HEK293T (cell line): Measurements from ENCODE around the gene GABPB2.

Experiments used
- CTCF ChIA-PET: fragments of 350-600 bp; formaldehyde crosslinking; extraction: SDS; loops from one replicate; lab custom pipeline; 2021; ENCODE audit warnings: antibody characterized with exemption, inconsistent platforms; lab: Yijun Ruan, JAX
- POLR2A ChIA-PET: fragments of 350-600 bp; formaldehyde crosslinking; extraction: SDS; loops from one replicate; lab custom pipeline; 2020; ENCODE audit warnings: antibody characterized with exemption, inconsistent platforms; lab: Yijun Ruan, JAX
- DNase-seq: peaks from one replicate; pipeline ENCODE4 v3.0.0; 2012; ENCODE audit warnings: mixed read lengths; ENCODE audit errors: extremely low spot score
- ARNT ChIP-seq: fragments of 450-650 bp; IDR thresholded peaks from 2 replicates; pipeline ENCODE4 v1.6.1; 2017; ENCODE audit warnings: mild to moderate bottlenecking
- BHLHE40 ChIP-seq: fragments of 450-650 bp; IDR thresholded peaks from 2 replicates; pipeline ENCODE4 v1.6.1; 2016; ENCODE audit warnings: mild to moderate bottlenecking, moderate library complexity, borderline replicate concordance
- CTBP1 ChIP-seq: fragments of 450-650 bp; IDR thresholded peaks from 2 replicates; pipeline ENCODE4 v1.6.1; 2016; ENCODE audit warnings: borderline replicate concordance
- ELF4 ChIP-seq: fragments of 450-650 bp; IDR thresholded peaks from 2 replicates; pipeline ENCODE4 v1.6.1; 2017; ENCODE audit warnings: antibody characterized with exemption
- FOXA1 ChIP-seq: fragments of 450-650 bp; IDR thresholded peaks from 2 replicates; pipeline ENCODE4 v1.6.1; 2016; ENCODE audit warnings: mild to moderate bottlenecking
- FOXK2 ChIP-seq: fragments of 450-650 bp; IDR thresholded peaks from 2 replicates; pipeline ENCODE4 v1.6.1; 2016; ENCODE audit warnings: mild to moderate bottlenecking
- FOXM1 ChIP-seq: fragments of 450-650 bp; IDR thresholded peaks from 2 replicates; pipeline ENCODE4 v1.6.1; 2017; ENCODE audit warnings: mild to moderate bottlenecking, borderline replicate concordance
- HDGF ChIP-seq: fragments of 450-650 bp; IDR thresholded peaks from 2 replicates; pipeline ENCODE4 v1.6.1; 2017; ENCODE audit warnings: antibody characterized with exemption, borderline replicate concordance
- L3MBTL2 ChIP-seq: fragments of 450-650 bp; conservative IDR thresholded peaks from 2 replicates; pipeline ENCODE4 v1.6.1; 2016; ENCODE audit warnings: mild to moderate bottlenecking
- LEF1 ChIP-seq: fragments of 450-650 bp; IDR thresholded peaks from 2 replicates; pipeline ENCODE4 v1.6.1; 2017; ENCODE audit warnings: mild to moderate bottlenecking, borderline replicate concordance
- NFRKB ChIP-seq: fragments of 450-650 bp; IDR thresholded peaks from 2 replicates; pipeline ENCODE4 v1.6.1; 2016; ENCODE audit warnings: mild to moderate bottlenecking, moderate library complexity
- SP1 ChIP-seq: fragments of 450-650 bp; IDR thresholded peaks from 2 replicates; pipeline ENCODE4 v1.6.1; 2017
- SUZ12 ChIP-seq: fragments of 450-650 bp; IDR thresholded peaks from 2 replicates; pipeline ENCODE4 v1.6.1; 2016; ENCODE audit warnings: mild to moderate bottlenecking
- TARDBP ChIP-seq: fragments of 450-650 bp; IDR thresholded peaks from 2 replicates; pipeline ENCODE4 v1.6.1; 2016
- ZNF384 ChIP-seq: fragments of 450-650 bp; IDR thresholded peaks from 2 replicates; pipeline ENCODE4 v1.6.1; 2016
- TF ChIP-seq, protein P1 (sequence below): fragments of 450-650 bp; IDR thresholded peaks from 2 replicates; pipeline ENCODE4 v1.6.1; 2016

The GABPB2 gene

DNA sequence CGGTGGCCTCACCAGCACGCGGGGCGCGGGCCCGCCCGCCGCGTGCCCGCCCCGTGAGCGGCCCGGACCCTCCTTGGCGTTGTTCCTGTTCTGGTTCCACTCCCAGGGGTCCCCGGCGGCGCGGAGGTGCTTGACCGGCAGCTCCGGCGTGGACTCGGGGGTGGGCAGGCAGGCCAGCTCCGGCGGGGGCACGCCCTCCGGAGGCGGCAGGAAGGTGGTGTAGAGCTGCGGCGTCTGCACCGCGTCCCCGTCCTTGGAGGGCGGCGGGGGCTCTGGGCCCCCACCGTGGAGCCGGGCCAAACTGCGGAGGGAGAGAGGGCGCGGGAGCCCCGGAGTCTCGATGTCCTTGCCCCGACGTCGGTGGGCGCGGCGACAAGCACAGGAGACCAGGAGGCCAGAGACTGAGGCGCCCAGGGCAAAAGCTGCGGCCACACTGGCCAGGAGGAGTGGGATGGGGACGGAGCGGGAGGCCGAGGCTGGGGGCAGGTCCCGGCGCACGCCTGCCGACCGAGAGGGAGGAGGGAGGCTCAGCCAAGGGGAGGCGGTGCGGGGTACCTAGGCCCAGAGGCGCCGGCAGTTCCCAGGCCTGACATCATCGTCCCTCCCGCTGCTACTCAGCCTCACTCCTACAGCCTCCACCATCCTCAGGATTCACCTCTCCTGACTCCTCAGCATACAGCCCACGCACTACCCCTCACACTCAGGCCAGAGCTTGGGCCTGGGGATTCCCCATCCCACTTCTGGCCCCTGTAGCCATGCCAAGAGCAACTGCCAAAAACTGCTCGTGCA is 62.7 kb downstream of the GABPB2 start:
- CTCF ChIA-PET: no interaction called here
- DNase-seq: no peak
- POLR2A ChIA-PET: no interaction called here
- no peak for TF ChIP-seq BHLHE40
- no peak for TF ChIP-seq FOXK2
- TF ChIP-seq HDGF: no peak
- TF ChIP-seq NFRKB: no peak
- no peak for TF ChIP-seq SUZ12
- no peak for TF ChIP-seq ELF4
- TF ChIP-seq, protein P1, sequence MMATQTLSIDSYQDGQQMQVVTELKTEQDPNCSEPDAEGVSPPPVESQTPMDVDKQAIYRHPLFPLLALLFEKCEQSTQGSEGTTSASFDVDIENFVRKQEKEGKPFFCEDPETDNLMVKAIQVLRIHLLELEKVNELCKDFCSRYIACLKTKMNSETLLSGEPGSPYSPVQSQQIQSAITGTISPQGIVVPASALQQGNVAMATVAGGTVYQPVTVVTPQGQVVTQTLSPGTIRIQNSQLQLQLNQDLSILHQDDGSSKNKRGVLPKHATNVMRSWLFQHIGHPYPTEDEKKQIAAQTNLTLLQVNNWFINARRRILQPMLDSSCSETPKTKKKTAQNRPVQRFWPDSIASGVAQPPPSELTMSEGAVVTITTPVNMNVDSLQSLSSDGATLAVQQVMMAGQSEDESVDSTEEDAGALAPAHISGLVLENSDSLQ: no peak
- no peak for TF ChIP-seq TARDBP
- no peak for TF ChIP-seq LEF1
- no peak for TF ChIP-seq FOXM1
- no peak for TF ChIP-seq ARNT
- no peak for TF ChIP-seq CTBP1
- no peak for TF ChIP-seq FOXA1

DNA sequence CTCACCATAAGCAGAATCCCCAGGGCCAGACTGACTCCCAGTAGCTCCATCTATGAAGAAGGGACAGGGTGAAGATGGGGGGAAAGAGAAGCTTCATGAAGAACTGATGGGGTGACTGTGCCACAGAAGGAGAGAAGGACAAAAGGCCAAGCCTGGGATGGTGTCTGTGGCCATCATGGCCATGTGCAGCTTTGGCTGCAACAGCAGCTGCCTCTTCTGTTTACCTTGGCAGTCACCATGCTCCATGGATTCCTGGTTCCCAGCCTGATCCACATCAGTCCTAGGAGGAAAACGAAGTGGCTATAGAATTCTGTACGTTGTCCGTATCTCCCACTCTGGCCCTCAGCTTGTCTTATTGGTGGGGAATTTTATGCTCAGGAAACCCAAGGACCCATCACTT is 63.8 kb downstream of the GABPB2 start:
- TF ChIP-seq FOXM1: no peak
- TF ChIP-seq SP1: no peak
- no peak for TF ChIP-seq L3MBTL2
- TF ChIP-seq LEF1: no peak
- no peak for TF ChIP-seq FOXK2
- TF ChIP-seq ELF4: no peak
- TF ChIP-seq SUZ12: no peak
- no peak for TF ChIP-seq HDGF
- TF ChIP-seq, protein P1: no peak
- no peak for TF ChIP-seq ZNF384
- TF ChIP-seq FOXA1: no peak
- no peak for TF ChIP-seq CTBP1
- TF ChIP-seq ARNT: no peak
- TF ChIP-seq BHLHE40: no peak
- TF ChIP-seq TARDBP: no peak
- TF ChIP-seq NFRKB: no peak
- no peak for DNase-seq
- POLR2A ChIA-PET: interaction anchor here (1.4 kb wide), 1 partner anchor 31 kb away, joined by 5 read pairs; no protein-coding TSS in a partner anchor
- CTCF ChIA-PET: interaction anchor here (0.6 to 1.2 kb wide), 2 partner anchors 23 to 35 kb away, joined by 4 to 5 read pairs; no protein-coding TSS in a partner anchor

DNA sequence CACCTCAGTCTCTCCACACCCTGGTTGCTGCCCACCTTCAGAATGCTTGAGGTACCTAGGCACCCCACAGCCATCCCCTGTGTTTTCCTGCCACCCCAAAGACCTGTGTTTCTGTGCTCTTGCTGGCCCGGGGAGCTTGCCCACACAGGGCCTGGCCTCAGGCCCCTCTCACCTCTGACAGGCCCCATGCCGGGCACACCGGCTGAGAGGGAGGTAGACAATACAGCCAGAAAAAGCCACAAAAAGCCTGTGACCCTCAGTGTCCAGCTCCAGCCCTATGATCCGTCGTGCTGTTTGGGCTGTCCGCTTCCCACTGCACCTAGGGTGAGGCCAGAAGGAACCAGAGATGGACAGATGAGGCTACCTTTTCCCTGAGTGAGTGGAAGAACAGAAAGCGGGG is 64.4 kb downstream of the GABPB2 start:
- ChIA-PET CTCF (interaction anchor here (0.6 to 1.2 kb wide), 3 partner anchors 22 to 35 kb away, joined by 3 to 5 read pairs (median 4); partner anchors contain the start of gene TNFAIP8L2), POLR2A (interaction anchor here (1.4 kb wide), 1 partner anchor 30 kb away, joined by 5 read pairs; no protein-coding TSS in a partner anchor)
- no peak for DNase-seq
- no peak for TF ChIP-seq HDGF
- no peak for TF ChIP-seq FOXK2

DNA sequence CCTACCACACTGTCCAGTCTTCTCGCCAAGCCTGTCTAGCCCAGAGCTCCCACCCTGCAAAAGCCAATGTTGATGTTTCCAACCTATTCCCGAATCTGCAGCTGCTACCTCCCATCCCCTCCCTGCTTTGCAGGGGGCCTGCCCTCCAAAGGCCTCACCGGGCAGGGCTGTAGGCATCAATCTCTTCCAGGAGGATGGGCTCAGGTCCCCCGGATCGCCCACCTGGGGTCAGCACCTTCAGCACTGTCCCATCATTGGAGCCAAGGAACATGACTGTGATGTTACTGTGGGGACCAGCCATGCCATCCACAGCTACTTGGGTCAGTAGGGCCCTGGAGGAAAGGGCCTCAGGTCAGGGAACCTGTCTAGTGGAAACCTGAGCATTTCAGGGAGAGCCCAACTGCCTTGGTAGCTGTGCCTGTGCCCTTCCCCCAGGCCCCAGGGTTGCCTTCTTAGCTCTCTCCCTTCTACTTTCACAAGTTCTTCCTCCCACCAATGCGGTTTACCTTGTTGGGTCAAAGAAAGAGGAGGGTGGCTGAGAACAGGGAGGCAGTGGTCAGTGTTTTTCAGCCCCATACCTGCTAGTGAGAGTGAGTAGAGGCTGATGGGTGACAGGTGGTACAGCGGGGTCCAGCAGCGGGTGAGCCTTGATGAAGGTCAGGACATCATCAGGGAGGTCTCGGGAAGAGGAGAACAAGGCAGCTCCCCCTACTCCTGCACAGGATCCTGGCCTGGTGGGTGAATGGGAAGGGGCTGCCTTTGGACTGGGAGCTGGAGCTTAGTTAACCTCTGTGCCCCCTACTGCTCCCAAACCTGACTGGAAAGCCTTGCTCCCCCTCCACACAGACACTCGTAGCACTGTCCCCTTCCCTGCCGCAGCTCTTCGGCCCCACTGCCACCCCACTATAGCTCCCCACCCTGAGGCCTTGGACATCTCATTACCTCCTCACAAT is 65.1 kb downstream of the GABPB2 start:
- CTCF ChIA-PET: interaction anchor here (1.1 to 1.2 kb wide), 2 partner anchors 21 to 36 kb away, joined by 3 to 4 read pairs; partner anchors contain the start of gene TNFAIP8L2
- TF ChIP-seq BHLHE40: no peak
- no peak for TF ChIP-seq TARDBP
- TF ChIP-seq CTBP1: no peak
- TF ChIP-seq FOXA1: no peak
- TF ChIP-seq L3MBTL2: no peak
- no peak for TF ChIP-seq ARNT
- TF ChIP-seq NFRKB: no peak
- TF ChIP-seq, protein P1: no peak
- no peak for TF ChIP-seq SP1
- no peak for TF ChIP-seq ELF4
- no peak for TF ChIP-seq ZNF384
- TF ChIP-seq FOXM1: no peak
- TF ChIP-seq FOXK2: no peak
- TF ChIP-seq SUZ12: no peak
- DNase-seq: no peak
- POLR2A ChIA-PET: interaction anchor here (0.7 kb wide), 1 partner anchor 9 kb away, joined by 3 read pairs; no protein-coding TSS in a partner anchor

DNA sequence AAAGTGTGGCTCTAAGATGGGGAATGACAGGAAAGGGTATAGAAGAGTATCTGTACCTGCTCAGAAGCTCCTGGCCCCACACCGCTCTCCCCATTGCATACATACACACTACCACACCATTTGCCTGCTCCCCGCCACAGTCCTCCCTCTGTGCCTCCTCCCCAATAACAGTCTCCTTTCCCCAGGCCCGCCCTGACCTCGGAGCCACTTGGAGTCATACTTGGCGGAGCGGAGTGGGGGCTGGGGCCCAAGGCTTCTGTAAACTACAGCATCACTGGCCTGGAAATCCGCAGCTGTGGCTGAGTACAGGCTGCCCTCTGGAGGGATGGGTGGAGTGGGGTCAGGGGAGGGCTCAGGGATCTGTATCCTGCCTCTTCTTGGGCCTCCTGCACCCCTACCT is 67.2 kb downstream of the GABPB2 start:
- no peak for DNase-seq
- TF ChIP-seq FOXA1: no peak
- TF ChIP-seq L3MBTL2: no peak
- TF ChIP-seq ARNT: no peak
- TF ChIP-seq HDGF: no peak
- no peak for TF ChIP-seq SUZ12
- no peak for TF ChIP-seq NFRKB
- TF ChIP-seq CTBP1: no peak
- no peak for TF ChIP-seq SP1
- POLR2A ChIA-PET: no interaction called here
- CTCF ChIA-PET: no interaction called here
